HK-2 (cell line): ENCODE data around the gene CMTM6.
"Not testable (repeated sequence)": the region's sequence is repeated elsewhere in the genome, so short reads cannot be mapped to it uniquely, and the experiment has no call there.

Experiments
- DNase-seq: peaks from one replicate; pipeline ENCODE4 v3.0.0-alpha.2; 2018; ENCODE audit not compliant: unreplicated experiment

Gene CMTM6

GRCh38 chr3:32502118-32502945 is at the start of gene CMTM6:
Gene CMTM6 (minus strand): TSS chr3:32502852. CDS start chr3:32502745, 107 bp downstream.
- peak; percentile 72 for DNase-seq

GRCh38 chr3:32552013-32552412 is 49.4 kb upstream of the CMTM6 start:
- no peak for DNase-seq

- no peak for DNase-seq
Observed at GRCh38 chr3:32551496-32551895, 48.8 kb upstream of the CMTM6 start.

GRCh38 chr3:32551087-32551486 is 48.4 kb upstream of the CMTM6 start:
- DNase-seq = no peak

GRCh38 chr3:32545305-32545704 is 42.7 kb upstream of the CMTM6 start:
- DNase-seq = no peak

- DNase-seq = no peak
Observed at GRCh38 chr3:32544894-32545293, 42.2 kb upstream of the CMTM6 start.

- DNase-seq = no peak
Observed at GRCh38 chr3:32542807-32543206, 40.2 kb upstream of the CMTM6 start.

- no peak for DNase-seq
Observed at GRCh38 chr3:32540899-32541298, 38.2 kb upstream of the CMTM6 start.

GRCh38 chr3:32532434-32532833 is 29.8 kb upstream of the CMTM6 start:
- no peak for DNase-seq

- no peak for DNase-seq
Observed at GRCh38 chr3:32531010-32531647, 28.5 kb upstream of the CMTM6 start.

- no peak for DNase-seq
Observed at GRCh38 chr3:32525720-32526119, 23.1 kb upstream of the CMTM6 start.

- DNase-seq = no peak
Observed at GRCh38 chr3:32522682-32523081, 20.0 kb upstream of the CMTM6 start.

GRCh38 chr3:32518921-32519320 is 16.3 kb upstream of the CMTM6 start:
- not testable (repeated sequence) for DNase-seq

GRCh38 chr3:32516751-32517150 is 14.1 kb upstream of the CMTM6 start:
- DNase-seq = not testable (repeated sequence)

GRCh38 chr3:32511005-32511404 is 8.4 kb upstream of the CMTM6 start:
- DNase-seq = no peak

- DNase-seq = peak; percentile 25
Observed at GRCh38 chr3:32510075-32510724, 7.5 kb upstream of the CMTM6 start.

- DNase-seq = no peak
Observed at GRCh38 chr3:32508711-32509110, 6.1 kb upstream of the CMTM6 start.

- DNase-seq = no peak
Observed at GRCh38 chr3:32506466-32506865, 3.8 kb upstream of the CMTM6 start.

- DNase-seq = no peak
Observed at GRCh38 chr3:32502946-32503286, 264 bp upstream of the CMTM6 start.

- no peak for DNase-seq
Observed at GRCh38 chr3:32501783-32502117, 902 bp downstream of the CMTM6 start.

- no peak for DNase-seq
Observed at GRCh38 chr3:32500880-32501782, 1.5 kb downstream of the CMTM6 start.

- no peak for DNase-seq
Observed at GRCh38 chr3:32500231-32500630, 2.4 kb downstream of the CMTM6 start.
